ENCODE data around the gene RASGEF1C.

RASGEF1C gene

DNA sequence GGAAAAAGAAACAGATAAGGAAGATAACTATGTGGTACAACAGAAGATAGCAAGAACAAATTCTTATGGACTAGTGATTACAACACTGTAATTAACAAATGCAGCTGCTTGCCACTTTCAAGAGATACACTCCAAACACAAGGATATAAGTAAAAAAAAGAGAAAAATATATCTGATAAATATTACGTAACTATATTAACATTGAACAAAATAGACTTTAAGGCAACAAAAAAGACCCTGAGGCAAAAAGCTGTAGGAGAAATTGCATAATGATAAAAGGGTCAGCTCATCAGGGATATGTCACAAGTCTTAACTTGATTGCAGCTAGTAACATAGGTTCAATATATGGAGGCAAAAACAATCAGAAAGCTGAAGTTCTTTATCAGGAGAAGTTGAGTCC is 86.1 kb downstream of the RASGEF1C start:
- no peak for TF ChIP-seq CTCF (IDR thresholded peaks at IDR 0.05)
- Histone ChIP-seq H3K27ac (no peak overlapping the region), H3K4me3 (no peak overlapping the region)
- no peak for DNase-seq (ENCODE audit: low spot score)

DNA sequence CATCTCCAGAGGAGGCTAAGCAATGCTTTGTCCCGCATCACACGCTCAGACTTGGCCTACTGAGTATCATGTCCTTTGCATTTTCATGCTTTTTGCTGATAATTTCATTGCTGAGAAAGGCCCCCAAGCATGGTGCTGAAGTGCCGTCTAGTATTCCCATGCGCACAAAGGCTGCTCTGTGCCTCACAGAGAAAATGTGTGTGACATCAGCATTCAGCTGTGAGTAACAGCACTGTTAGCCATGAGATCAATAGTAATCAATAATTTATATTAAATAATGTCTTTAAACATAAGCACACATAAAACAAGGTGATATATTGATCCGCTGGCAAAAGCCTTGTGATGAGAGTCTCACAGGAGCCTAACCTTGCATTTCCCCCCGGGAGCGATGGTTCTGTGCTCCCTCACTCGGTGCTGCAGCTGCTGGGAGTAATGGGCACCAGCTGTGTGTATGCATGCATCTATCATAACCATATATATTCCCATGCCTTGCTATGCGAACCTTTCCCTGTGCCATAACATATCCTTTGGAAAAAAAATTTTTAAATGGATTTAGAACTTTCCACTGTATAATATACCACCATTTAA is 87.1 kb downstream of the RASGEF1C start:
- no peak for TF ChIP-seq CTCF (IDR thresholded peaks at IDR 0.05)
- Histone ChIP-seq H3K27ac (no peak overlapping the region), H3K4me3 (no peak overlapping the region)
- DNase-seq (ENCODE audit: low spot score), result peak; percentile 8

DNA sequence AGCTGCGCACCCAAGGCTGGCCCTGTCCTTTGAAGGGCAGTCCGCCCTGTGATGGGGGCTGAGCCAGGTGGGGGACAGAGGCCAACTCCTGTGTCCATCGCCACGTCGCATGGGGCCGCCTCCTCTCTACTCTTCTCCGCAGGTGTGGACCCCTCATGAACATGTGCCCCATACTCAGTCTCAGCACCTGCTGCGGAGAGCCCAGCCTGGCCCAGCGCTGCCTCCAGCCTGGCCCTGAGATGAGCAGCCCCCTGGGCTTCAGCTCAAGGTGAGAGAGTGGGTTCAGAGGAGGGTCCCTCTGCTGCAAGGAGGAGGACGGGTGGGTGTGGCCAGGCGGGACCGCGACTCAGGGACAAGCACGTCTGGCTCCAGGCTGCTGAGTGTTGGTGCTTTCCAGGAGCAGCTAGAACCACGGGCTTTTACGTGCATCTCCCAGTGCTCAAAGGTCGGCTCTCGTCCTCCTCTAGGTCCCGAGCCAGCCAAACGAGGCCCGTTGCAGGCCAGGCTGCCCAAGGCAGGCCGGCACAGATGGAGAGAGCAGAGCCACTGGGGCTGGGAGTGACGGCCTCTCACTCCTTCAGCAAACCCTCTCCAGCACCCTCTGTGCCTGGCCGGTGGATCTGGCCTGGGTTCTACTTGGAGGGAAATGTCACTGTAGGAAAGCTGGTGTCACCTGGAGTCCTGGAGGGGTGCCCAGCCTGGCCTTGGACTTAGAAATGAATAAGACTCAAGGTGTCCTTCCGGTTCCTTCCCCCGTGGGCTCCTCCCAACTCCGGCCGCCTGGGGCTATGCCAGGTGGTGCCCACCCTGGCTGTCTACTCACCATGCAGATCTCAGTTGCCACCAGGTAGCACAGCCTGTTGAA is 88.5 kb downstream of the RASGEF1C start:
- no peak overlapping the region for H3K4me3 ChIP-seq
- peak; percentile 56 for DNase-seq (ENCODE audit: low spot score)
- no peak for TF ChIP-seq CTCF (IDR thresholded peaks at IDR 0.05)
- no peak overlapping the region for H3K27ac ChIP-seq

GRCh38 chr5:180119903-180120236 is 89.1 kb downstream of the RASGEF1C start:
- H3K27ac ChIP-seq, result no peak overlapping the region
- no peak overlapping the region for H3K4me3 ChIP-seq
- TF ChIP-seq CTCF (IDR thresholded peaks at IDR 0.05), result no peak
- peak; percentile 41 for DNase-seq (ENCODE audit: low spot score)

GRCh38 chr5:180119031-180119902 is 89.7 kb downstream of the RASGEF1C start:
- TF ChIP-seq CTCF (IDR thresholded peaks at IDR 0.05), result no peak
- Histone ChIP-seq H3K27ac (no peak overlapping the region), H3K4me3 (no peak overlapping the region)
- DNase-seq (ENCODE audit: low spot score), result peak; percentile 62

DNA sequence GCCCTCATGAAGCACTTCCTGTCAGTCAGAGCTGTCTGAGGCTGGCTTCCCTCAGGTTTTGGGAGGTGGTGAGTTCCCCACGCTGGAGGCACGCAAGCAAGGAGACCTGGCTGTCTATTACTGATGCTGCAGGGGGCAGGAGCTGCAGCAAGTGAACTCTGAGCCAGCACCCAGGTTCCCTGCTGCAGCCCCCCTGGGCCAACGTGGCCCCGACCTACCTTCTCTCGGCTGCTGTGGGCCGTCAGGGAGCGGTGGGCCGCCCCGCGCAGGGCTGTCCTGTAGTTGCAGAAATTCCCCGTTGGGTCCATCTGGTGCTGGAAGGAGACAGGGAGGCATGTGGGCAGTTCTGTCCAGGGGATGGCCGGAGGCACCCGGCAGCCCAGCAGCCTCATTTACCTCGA is 90.6 kb downstream of the RASGEF1C start:
- H3K27ac ChIP-seq, result no peak overlapping the region
- no peak for TF ChIP-seq CTCF (IDR thresholded peaks at IDR 0.05)
- DNase-seq (ENCODE audit: low spot score), result peak; percentile 62
- H3K4me3 ChIP-seq, result no peak overlapping the region
